ENCODE results near the gene HECTD4.
"Not testable (repeated sequence)": the region's sequence is repeated elsewhere in the genome, so short reads cannot be mapped to it uniquely, and the experiment has no call there.

The HECTD4 gene, protein sequence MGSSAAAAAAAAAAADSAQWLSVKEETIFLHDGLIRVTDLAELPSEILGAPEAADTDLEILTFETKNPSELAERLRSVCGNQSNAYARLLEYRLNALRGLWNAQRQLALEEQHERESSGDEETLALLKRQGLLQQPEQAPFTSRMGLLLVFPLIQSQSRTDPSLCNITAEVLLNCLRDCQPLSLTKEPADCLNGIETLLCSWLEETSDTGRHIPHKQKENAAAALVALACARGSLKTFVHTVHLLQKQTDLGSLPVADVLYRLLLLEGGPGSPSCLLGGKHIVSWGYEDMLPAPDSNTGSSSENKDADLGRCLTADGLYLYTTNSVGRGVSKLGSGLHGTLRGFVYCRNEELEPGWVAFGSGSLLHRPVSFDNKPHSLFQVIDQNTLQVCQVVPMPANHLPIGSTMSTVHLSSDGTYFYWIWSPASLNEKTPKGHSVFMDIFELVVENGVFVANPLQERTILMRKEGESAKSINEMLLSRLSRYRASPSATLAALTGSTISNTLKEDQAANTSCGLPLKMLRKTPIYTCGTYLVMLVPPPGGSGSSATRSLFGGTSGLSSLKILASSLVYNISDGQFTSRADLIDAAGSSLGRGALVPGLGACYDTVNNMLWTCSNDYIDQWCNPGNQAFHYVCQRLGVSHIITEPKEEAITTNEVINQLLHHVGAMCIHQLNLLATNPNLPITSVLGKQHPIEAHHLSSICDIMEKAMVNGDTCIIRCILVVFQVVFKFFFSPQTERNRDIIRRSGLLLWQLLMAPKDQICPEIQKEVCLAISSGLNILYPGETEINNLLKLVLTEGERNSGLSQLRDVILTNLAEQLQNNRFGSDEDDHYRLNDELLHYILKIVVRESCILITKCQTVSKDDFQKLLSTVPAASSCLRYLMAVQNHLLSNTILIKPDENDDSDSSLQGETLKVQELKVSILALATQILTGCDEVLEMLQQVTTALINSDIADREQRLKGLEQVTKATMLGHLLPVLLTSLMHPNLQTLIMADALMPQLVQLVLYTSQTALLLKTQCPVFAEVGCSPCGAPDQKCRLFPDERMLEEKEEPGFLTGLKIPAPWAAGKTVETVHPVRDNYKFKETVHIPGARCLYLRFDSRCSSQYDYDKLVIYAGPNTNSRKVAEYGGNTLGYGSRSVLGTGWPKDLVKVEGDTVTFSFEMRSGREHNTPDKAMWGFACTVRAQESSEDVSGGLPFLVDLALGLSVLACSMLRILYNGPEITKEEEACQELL (N-terminal part only)

GRCh38 chr12:112381883-112382796, at the start of gene HECTD4:
Gene HECTD4 (minus strand): TSS chr12:112382431. CDS start chr12:112382128, 303 bp downstream.
- peak; percentile 93 for DNase-seq (ENCODE audit: low read depth)

- no peak for DNase-seq (ENCODE audit: low read depth)
These were observed 49.7 kb upstream of the HECTD4 start for GRCh38 chr12:112431965-112432364.

DNA sequence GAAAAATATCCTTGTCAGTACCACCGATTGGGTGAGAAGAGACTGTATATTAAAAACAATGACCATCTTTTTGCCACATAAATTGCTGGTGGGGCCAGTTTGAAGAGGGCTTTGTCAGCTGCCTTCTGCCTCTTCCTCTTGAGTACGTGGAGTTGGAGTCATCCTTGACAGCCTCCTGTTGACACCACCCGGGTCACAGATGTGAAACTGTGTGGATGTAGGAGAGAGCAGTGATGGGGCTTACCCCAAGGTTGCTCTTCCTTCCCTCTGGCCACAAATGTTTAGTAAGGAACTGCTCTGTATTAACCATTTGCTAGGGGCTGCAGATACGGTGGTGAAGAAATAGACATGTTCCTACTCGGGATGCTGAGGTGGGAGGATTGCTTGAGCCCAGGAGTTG, 48.7 kb upstream of the HECTD4 start:
- DNase-seq (ENCODE audit: low read depth), result no peak

GRCh38 chr12:112427760-112428159, 45.5 kb upstream of the HECTD4 start:
- DNase-seq (ENCODE audit: low read depth), result no peak

- no peak for DNase-seq (ENCODE audit: low read depth)
These were observed 43.6 kb upstream of the HECTD4 start for GRCh38 chr12:112425582-112426382.

DNA sequence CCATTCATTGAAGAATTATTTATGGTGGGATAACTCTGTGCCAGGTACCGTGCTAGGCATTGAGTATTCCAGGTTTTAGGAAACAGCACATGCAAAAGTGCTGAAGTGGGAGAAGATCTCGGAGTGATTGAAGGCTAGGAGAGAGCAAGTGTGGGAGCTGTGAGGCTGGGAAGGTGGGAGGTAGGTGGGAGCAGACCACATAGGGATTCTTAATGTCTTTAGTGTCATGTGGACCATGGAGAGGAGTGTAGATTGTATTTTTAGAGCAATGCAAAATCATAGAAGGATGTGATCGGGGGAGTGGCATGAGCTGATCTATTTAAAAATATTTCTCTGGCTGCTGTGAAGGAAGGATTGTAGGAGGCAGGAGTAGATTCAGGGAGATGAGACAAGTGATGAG, 41.9 kb upstream of the HECTD4 start:
- no peak for DNase-seq (ENCODE audit: low read depth)

- no peak for DNase-seq (ENCODE audit: low read depth)
These were observed 40.3 kb upstream of the HECTD4 start for GRCh38 chr12:112422531-112422930.

GRCh38 chr12:112421363-112421762, 39.1 kb upstream of the HECTD4 start:
- DNase-seq (ENCODE audit: low read depth), result no peak

DNA sequence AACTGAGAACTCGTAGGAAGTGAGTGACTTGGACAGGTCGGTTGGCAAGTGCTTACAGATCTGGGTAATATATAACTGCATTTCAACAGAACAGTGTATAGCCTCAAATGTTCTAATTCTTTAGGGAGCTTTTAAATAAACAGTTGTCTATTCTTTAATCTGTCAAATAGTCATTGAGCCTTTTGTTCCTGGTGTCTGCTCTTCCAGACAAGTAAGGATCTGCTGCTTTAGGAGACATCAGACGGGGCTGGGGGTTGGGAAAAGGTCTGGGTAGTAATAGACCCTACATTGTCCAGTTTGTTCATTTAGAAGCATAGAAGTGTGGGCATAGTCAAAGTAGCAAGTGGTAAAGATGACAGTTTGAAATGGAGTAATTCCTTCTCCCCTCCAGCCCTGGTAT, 38.5 kb upstream of the HECTD4 start:
- DNase-seq (ENCODE audit: low read depth), result no peak

GRCh38 chr12:112419297-112420133, 37.3 kb upstream of the HECTD4 start:
- DNase-seq (ENCODE audit: low read depth), result peak; percentile 90

DNA sequence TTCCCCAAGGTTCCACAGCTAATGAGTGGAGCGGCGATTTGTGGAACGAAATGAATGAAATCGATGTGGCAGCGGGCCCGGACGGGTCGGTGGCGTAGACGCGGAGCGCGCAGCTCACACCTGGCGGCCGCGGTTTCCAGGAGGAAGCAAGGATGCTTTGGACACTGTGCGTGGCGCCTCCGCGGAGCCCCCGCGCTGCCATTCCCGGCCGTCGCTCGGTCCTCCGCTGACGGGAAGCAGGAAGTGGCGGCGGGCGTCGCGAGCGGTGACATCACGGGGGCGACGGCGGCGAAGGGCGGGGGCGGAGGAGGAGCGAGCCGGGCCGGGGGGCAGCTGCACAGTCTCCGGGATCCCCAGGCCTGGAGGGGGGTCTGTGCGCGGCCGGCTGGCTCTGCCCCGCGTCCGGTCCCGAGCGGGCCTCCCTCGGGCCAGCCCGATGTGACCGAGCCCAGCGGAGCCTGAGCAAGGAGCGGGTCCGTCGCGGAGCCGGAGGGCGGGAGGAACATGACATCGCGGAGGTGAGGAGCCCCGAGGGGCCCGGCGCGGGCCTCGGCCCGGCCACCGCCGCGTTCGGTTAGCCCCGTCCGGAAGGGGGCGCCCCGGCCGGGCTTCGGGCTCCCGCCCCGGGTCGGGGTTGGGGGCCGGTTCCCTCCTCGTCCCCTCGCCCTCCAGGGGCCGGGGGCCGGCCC, 36.5 kb upstream of the HECTD4 start, which contains the start of gene PTPN11:
Gene PTPN11, plus strand, starts transcription at position 340 of the 689 bp plus-strand sequence. Its CDS starts 165 bp downstream, at position 505.
- DNase-seq (ENCODE audit: low read depth), result peak; percentile 88

DNA sequence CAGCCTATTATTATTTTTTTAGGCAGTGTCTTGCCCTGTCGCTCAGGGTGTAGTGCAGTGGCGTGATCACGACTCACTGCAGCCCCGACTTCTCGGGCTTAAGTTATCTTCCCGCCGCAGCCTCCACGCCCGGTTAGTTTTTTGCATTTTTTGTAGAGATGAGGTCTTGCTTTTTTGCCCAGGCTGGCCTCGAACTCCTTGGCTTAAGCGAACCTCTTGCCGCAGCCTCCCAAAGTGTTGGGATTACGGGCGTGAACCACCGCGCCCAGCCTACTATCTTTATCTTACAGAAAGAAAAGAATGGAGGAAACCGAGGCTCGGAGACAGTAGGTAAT, 36.0 kb upstream of the HECTD4 start:
- peak; percentile 30 for DNase-seq (ENCODE audit: low read depth)

DNA sequence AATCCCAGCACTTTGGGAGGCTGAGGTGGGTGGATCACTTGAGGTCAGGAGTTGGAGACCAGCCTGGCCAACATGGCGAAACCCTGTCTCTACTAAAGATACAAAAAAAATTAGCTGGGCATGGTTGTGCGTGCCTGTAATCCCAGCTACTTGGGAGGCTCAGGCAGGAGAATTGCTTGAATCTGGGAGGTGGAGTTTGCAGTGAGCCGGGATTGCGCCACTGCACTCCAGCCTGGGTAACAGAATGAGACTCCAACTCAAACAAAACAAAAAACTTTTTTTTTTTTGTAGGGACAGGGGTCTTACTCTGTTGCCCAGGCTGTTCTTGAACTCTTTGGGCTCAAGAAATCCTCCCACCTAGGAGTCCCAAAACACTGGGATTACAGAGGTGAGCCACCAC, 33.2 kb upstream of the HECTD4 start:
- not testable (repeated sequence) for DNase-seq (ENCODE audit: low read depth)

DNA sequence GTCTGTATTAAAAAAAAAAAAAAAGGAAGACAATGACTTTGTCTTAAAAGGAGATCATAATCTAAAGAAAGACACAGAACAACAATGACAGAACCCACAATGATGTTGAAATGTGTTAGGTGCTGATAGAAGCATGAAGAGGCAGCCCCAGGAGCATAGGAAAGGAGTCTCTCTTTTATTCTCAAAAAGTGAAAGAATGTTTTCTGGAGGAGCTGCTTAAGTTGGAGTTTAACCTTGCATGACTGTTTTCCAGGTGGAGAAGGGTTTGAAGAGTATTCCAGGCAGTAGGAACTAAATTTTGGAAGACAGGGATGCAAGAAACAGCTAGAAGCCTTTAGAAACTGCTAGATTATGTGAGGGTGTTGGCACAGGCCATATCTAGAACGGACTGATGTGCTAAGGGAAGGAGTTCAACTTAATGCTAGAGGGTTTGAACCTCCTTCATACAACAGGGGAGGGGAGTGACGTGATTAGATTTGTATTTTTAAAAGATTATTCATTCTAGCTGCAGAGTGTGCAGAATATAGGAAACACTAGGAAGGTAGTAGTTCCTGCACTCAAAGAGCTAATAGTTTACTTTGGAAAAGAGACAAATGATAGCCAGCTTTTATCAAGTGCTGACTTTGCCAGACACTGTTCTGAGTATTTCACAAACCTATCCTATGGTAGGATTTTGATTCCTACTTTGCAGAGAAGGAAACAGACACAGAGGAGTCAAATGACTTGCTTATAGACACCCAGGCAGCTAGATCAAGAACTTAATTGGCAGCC, 31.8 kb upstream of the HECTD4 start:
- DNase-seq (ENCODE audit: low read depth), result no peak

GRCh38 chr12:112409906-112410244, 27.6 kb upstream of the HECTD4 start:
- DNase-seq (ENCODE audit: low read depth), result no peak

- peak; percentile 97 for DNase-seq (ENCODE audit: low read depth)
These were observed 27.1 kb upstream of the HECTD4 start, which contains the start of gene RPL6 for GRCh38 chr12:112409064-112409905. Gene RPL6 (minus strand): TSS chr12:112409605. CDS start chr12:112408656, 949 bp downstream.

DNA sequence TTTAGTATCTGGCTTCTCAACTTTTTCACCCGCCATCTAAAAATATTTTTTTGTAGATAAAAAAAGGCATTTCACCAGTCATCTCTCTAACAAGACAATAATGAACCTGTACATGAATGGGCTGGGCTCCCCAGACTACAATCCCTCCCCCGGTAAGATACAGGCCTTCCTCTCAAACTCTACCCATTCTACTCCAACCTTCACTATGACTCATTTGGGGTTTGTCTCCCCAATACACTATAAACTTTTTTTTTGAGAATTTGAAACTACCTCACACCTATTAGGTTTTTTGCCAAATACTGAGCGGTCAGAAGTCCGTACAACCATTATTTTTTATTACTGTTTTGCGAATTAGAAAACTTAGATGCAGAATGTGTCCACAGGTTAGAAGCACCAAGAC, 26.4 kb upstream of the HECTD4 start:
- peak; percentile 46 for DNase-seq (ENCODE audit: low read depth)
